GM12872 (cell line): ENCODE results near the gene ZNFX1.

ENCODE experiments used
- CTCF ChIP-seq: IDR thresholded peaks from 3 replicates; pipeline ENCODE4 v1.5.1; 2011; ENCODE audit warnings: low read depth, mild to moderate bottlenecking, low read length, moderate library complexity; ENCODE audit not compliant: insufficient read depth

The ZNFX1 gene

GRCh38 chr20:49278036-49278817 is at the start of gene ZNFX1:
TSS of gene ZNFX1 (minus strand) at chr20:49278057. CDS start at chr20:49275839, 2,218 bp downstream.
- TF ChIP-seq CTCF, result no peak

- no peak for TF ChIP-seq CTCF
These were observed 48.2 kb upstream of the ZNFX1 start for GRCh38 chr20:49326026-49326425.

- TF ChIP-seq CTCF, result no peak
These were observed 46.4 kb upstream of the ZNFX1 start for GRCh38 chr20:49324306-49324705.

GRCh38 chr20:49323622-49324238 is 45.9 kb upstream of the ZNFX1 start:
- peak; percentile 36 for TF ChIP-seq CTCF

- TF ChIP-seq CTCF, result 0 out of 3 replicates have a peak, but pooled peaks have one; percentile 24
These were observed 42.6 kb upstream of the ZNFX1 start for GRCh38 chr20:49320460-49320859.

GRCh38 chr20:49319208-49319809 is 41.5 kb upstream of the ZNFX1 start:
- no peak for TF ChIP-seq CTCF

GRCh38 chr20:49318430-49319207 is 40.8 kb upstream of the ZNFX1 start:
- TF ChIP-seq CTCF, result no peak
